SK-N-SH treated with all-trans-retinoic acid at 6 μM for 48 hours (cell line): Measurements from ENCODE around the gene EPB42.

Experiments used
- BACH2 ChIP-seq: fragments of 250-450 bp; sonication (Bioruptor Pico); IDR thresholded peaks from 2 replicates; pipeline ENCODE4 v1.9.0; 2021; ENCODE audit warnings: mild to moderate bottlenecking, borderline replicate concordance
- OSR1 ChIP-seq: fragments of 250-450 bp; sonication (Bioruptor Pico); IDR thresholded peaks from 2 replicates; pipeline ENCODE4 v1.8.0; 2022; ENCODE audit warnings: moderate library complexity, mild to moderate bottlenecking, inconsistent platforms
- PPARA ChIP-seq: fragments of 250-450 bp; sonication (Bioruptor Pico); IDR thresholded peaks from 2 replicates; pipeline ENCODE4 v1.5.0; 2020; ENCODE audit warnings: mild to moderate bottlenecking, borderline replicate concordance
- SNAI2 ChIP-seq: fragments of 250-450 bp; sonication (Bioruptor Pico); IDR thresholded peaks from 2 replicates; pipeline ENCODE4 v1.5.0; 2020; ENCODE audit warnings: mild to moderate bottlenecking, moderate library complexity
- ZFP30 ChIP-seq: fragments of 450-650 bp; formaldehyde crosslinking; IDR thresholded peaks from 2 replicates; pipeline ENCODE4 v1.5.0; 2022; ENCODE audit warnings: mild to moderate bottlenecking, moderate library complexity
- ZNF8 ChIP-seq: fragments of 450-650 bp; formaldehyde crosslinking; IDR thresholded peaks from 2 replicates; pipeline ENCODE4 v1.5.0; 2020; ENCODE audit warnings: mild to moderate bottlenecking, moderate library complexity
- TF ChIP-seq, protein P1 (sequence below): fragments of 250-450 bp; sonication (Bioruptor Pico); IDR thresholded peaks from 2 replicates; pipeline ENCODE4 v1.5.1; 2020; ENCODE audit warnings: low read depth, mild to moderate bottlenecking, moderate library complexity
- TF ChIP-seq, protein P2 (sequence below): fragments of 250-450 bp; sonication (Bioruptor Pico); IDR thresholded peaks from 2 replicates; pipeline ENCODE4 v1.5.0; 2020; ENCODE audit warnings: mild to moderate bottlenecking, moderate library complexity
- TF ChIP-seq, protein P3 (sequence below): fragments of 250-450 bp; sonication (Bioruptor Pico); IDR thresholded peaks from 2 replicates; pipeline ENCODE4 v1.8.0; 2020; ENCODE audit warnings: mild to moderate bottlenecking, moderate library complexity, borderline replicate concordance

DNA sequence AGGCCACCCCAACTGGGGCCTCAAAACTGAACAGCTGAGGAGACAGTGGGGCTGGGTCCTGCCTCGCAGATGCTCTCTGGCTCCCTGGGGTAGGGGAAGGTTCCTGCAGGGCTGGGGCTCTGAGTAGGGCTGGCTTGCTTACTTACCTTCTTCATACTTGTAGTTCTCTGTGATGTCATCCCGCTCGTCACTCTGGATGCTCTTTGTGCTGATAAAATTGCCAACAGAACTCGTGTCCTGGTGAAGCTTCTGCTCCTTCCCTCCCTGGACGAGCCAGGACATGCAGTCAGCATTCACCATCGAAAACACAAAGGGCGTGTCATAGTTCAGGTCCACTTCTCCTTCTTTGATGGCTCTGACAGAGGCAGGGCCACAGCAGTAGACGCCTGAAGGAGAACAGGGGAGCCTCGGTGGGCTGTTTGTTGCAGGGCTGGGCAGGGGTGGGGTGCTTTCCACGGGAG lies 17.9 kb upstream of the EPB42 start:
- TF ChIP-seq, protein P1, sequence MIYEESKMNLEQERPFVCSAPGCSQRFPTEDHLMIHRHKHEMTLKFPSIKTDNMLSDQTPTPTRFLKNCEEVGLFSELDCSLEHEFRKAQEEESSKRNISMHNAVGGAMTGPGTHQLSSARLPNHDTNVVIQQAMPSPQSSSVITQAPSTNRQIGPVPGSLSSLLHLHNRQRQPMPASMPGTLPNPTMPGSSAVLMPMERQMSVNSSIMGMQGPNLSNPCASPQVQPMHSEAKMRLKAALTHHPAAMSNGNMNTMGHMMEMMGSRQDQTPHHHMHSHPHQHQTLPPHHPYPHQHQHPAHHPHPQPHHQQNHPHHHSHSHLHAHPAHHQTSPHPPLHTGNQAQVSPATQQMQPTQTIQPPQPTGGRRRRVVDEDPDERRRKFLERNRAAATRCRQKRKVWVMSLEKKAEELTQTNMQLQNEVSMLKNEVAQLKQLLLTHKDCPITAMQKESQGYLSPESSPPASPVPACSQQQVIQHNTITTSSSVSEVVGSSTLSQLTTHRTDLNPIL = no peak
- TF ChIP-seq ZFP30 (CRISPR knock-in tag) (no peak), PPARA (CRISPR knock-in tag) (no peak), SNAI2 (CRISPR knock-in tag) (no peak), OSR1 (CRISPR knock-in tag) (no peak), ZNF8 (CRISPR knock-in tag) (no peak), BACH2 (CRISPR knock-in tag) (no peak)
- TF ChIP-seq, protein P2, sequence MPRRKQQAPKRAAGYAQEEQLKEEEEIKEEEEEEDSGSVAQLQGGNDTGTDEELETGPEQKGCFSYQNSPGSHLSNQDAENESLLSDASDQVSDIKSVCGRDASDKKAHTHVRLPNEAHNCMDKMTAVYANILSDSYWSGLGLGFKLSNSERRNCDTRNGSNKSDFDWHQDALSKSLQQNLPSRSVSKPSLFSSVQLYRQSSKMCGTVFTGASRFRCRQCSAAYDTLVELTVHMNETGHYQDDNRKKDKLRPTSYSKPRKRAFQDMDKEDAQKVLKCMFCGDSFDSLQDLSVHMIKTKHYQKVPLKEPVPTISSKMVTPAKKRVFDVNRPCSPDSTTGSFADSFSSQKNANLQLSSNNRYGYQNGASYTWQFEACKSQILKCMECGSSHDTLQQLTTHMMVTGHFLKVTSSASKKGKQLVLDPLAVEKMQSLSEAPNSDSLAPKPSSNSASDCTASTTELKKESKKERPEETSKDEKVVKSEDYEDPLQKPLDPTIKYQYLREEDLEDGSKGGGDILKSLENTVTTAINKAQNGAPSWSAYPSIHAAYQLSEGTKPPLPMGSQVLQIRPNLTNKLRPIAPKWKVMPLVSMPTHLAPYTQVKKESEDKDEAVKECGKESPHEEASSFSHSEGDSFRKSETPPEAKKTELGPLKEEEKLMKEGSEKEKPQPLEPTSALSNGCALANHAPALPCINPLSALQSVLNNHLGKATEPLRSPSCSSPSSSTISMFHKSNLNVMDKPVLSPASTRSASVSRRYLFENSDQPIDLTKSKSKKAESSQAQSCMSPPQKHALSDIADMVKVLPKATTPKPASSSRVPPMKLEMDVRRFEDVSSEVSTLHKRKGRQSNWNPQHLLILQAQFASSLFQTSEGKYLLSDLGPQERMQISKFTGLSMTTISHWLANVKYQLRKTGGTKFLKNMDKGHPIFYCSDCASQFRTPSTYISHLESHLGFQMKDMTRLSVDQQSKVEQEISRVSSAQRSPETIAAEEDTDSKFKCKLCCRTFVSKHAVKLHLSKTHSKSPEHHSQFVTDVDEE (CRISPR knock-in tag) = no peak
- TF ChIP-seq, protein P3, sequence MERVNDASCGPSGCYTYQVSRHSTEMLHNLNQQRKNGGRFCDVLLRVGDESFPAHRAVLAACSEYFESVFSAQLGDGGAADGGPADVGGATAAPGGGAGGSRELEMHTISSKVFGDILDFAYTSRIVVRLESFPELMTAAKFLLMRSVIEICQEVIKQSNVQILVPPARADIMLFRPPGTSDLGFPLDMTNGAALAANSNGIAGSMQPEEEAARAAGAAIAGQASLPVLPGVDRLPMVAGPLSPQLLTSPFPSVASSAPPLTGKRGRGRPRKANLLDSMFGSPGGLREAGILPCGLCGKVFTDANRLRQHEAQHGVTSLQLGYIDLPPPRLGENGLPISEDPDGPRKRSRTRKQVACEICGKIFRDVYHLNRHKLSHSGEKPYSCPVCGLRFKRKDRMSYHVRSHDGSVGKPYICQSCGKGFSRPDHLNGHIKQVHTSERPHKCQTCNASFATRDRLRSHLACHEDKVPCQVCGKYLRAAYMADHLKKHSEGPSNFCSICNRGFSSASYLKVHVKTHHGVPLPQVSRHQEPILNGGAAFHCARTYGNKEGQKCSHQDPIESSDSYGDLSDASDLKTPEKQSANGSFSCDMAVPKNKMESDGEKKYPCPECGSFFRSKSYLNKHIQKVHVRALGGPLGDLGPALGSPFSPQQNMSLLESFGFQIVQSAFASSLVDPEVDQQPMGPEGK = no peak
